ENCODE results near the gene RCSD1.
"Not testable (repeated sequence)": the region's sequence is repeated elsewhere in the genome, so short reads cannot be mapped to it uniquely, and the experiment has no call there.

RCSD1 gene

GRCh38 chr1:167605576-167605975 is 24.5 kb upstream of the RCSD1 start:
- Histone ChIP-seq H3K9me3 (ENCODE audit: control insufficient read depth, insufficient read depth, low read length) (peaks cover 22% of the 10 kb centered on the region), H4K20me1 (ENCODE audit: control insufficient read depth, insufficient read depth, low read depth, low read length) (no peaks in the 10 kb centered on the region), H3K27me3 (ENCODE audit: control insufficient read depth, low read length) (no peaks in the 10 kb centered on the region), H3K4me3 (ENCODE audit: low read length) (no peak overlapping the region), H3K9me2 (replicated peaks; ENCODE audit: control insufficient read depth, low read length) (no peaks in the 10 kb centered on the region), H3K36me3 (ENCODE audit: control insufficient read depth, low read length) (peaks cover 10% of the 10 kb centered on the region), H3K4me1 (ENCODE audit: control insufficient read depth, low read length) (peaks cover 28% of the 10 kb centered on the region), H3K4me2 (ENCODE audit: low read length) (no peak overlapping the region), H3K79me2 (ENCODE audit: control insufficient read depth, low read length) (0 out of 2 replicates have a peak, but pooled peaks cover 2% of the 10 kb centered on the region), H3F3A (ENCODE audit: control insufficient read depth, insufficient read depth) (no peaks in the 10 kb centered on the region), H3K27ac (ENCODE audit: low read depth, low read length) (no peak overlapping the region)
- TF ChIP-seq CTCF (IDR thresholded peaks at IDR 0.05; ENCODE audit: low read depth, low read length, poor library complexity, severe bottlenecking) (no peak), EZH2phosphoT487 (IDR thresholded peaks at IDR 0.05; ENCODE audit: borderline replicate concordance, low read length) (no peak)

GRCh38 chr1:167611983-167612382 is 18.0 kb upstream of the RCSD1 start:
- Histone ChIP-seq H3K4me3 (ENCODE audit: low read length) (no peak overlapping the region), H3K9me2 (replicated peaks; ENCODE audit: control insufficient read depth, low read length) (no peaks in the 10 kb centered on the region), H3F3A (ENCODE audit: control insufficient read depth, insufficient read depth) (peaks cover 32% of the 10 kb centered on the region), H3K36me3 (ENCODE audit: control insufficient read depth, low read length) (peaks cover 28% of the 10 kb centered on the region), H3K27ac (ENCODE audit: low read depth, low read length) (no peak overlapping the region), H4K20me1 (ENCODE audit: control insufficient read depth, insufficient read depth, low read depth, low read length) (no peaks in the 10 kb centered on the region), H3K79me2 (ENCODE audit: control insufficient read depth, low read length) (peaks cover 21% of the 10 kb centered on the region), H3K4me1 (ENCODE audit: control insufficient read depth, low read length) (peaks cover 53% of the 10 kb centered on the region), H3K4me2 (ENCODE audit: low read length) (peak overlapping the region; percentile 22), H3K27me3 (ENCODE audit: control insufficient read depth, low read length) (no peaks in the 10 kb centered on the region), H3K9me3 (ENCODE audit: control insufficient read depth, insufficient read depth, low read length) (peaks cover 34% of the 10 kb centered on the region)
- TF ChIP-seq EZH2phosphoT487 (IDR thresholded peaks at IDR 0.05; ENCODE audit: borderline replicate concordance, low read length) (no peak), CTCF (IDR thresholded peaks at IDR 0.05; ENCODE audit: low read depth, low read length, poor library complexity, severe bottlenecking) (no peak)

- H3K4me1 ChIP-seq (ENCODE audit: control insufficient read depth, low read length), result peaks cover 61% of the 10 kb centered on the region
- peaks cover 26% of the 10 kb centered on the region for H3K9me3 ChIP-seq (ENCODE audit: control insufficient read depth, insufficient read depth, low read length)
- peak overlapping the region; percentile 22 for H3K4me2 ChIP-seq (ENCODE audit: low read length)
- H3K9me2 ChIP-seq (replicated peaks; ENCODE audit: control insufficient read depth, low read length), result no peaks in the 10 kb centered on the region
- H3K79me2 ChIP-seq (ENCODE audit: control insufficient read depth, low read length), result peaks cover 21% of the 10 kb centered on the region
- H3K4me3 ChIP-seq (ENCODE audit: low read length), result no peak overlapping the region
- peak overlapping the region; percentile 31 for H3K27ac ChIP-seq (ENCODE audit: low read depth, low read length)
- H3F3A ChIP-seq (ENCODE audit: control insufficient read depth, insufficient read depth), result peaks cover 36% of the 10 kb centered on the region
- no peaks in the 10 kb centered on the region for H3K27me3 ChIP-seq (ENCODE audit: control insufficient read depth, low read length)
- TF ChIP-seq EZH2phosphoT487 (IDR thresholded peaks at IDR 0.05; ENCODE audit: borderline replicate concordance, low read length) (no peak), CTCF (IDR thresholded peaks at IDR 0.05; ENCODE audit: low read depth, low read length, poor library complexity, severe bottlenecking) (no peak)
- H4K20me1 ChIP-seq (ENCODE audit: control insufficient read depth, insufficient read depth, low read depth, low read length), result no peaks in the 10 kb centered on the region
- peaks cover 28% of the 10 kb centered on the region for H3K36me3 ChIP-seq (ENCODE audit: control insufficient read depth, low read length)
Measured at GRCh38 chr1:167612587-167613385, 17.2 kb upstream of the RCSD1 start.

DNA sequence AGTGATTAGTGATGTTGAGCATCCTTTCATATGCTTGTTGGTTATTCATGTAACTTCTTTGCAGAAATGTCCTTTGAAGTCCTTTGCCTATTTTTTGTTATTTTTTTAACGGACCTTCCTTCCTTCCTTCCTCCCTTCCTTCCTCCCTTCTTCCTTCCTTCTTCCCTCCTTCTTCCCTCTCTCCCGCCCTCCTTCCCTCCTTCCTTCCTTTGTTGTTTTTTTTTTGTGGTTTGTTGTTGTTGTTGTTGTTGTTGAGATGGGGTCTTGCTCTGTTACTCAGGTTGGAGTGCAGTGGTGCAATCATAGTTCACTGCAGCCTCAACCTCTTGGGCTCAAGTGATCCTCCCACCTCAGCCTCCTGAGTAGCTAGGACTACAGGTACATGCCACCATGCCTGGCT is 16.0 kb upstream of the RCSD1 start:
- H3K27ac ChIP-seq (ENCODE audit: low read depth, low read length), result peak overlapping the region; percentile 26
- peaks cover 73% of the 10 kb centered on the region for H3K4me1 ChIP-seq (ENCODE audit: control insufficient read depth, low read length)
- 0 out of 2 replicates have a peak overlapping the region, but pooled peaks have one; percentile 8 for H3K4me3 ChIP-seq (ENCODE audit: low read length)
- H3K9me2 ChIP-seq (replicated peaks; ENCODE audit: control insufficient read depth, low read length); H4K20me1 ChIP-seq (ENCODE audit: control insufficient read depth, insufficient read depth, low read depth, low read length); H3K27me3 ChIP-seq (ENCODE audit: control insufficient read depth, low read length): not testable (repeated sequence)
- peaks cover 30% of the 10 kb centered on the region for H3K36me3 ChIP-seq (ENCODE audit: control insufficient read depth, low read length)
- H3K4me2 ChIP-seq (ENCODE audit: low read length), result peak overlapping the region; percentile 34
- peaks cover 19% of the 10 kb centered on the region for H3K9me3 ChIP-seq (ENCODE audit: control insufficient read depth, insufficient read depth, low read length)
- peaks cover 21% of the 10 kb centered on the region for H3K79me2 ChIP-seq (ENCODE audit: control insufficient read depth, low read length)
- peaks cover 48% of the 10 kb centered on the region for H3F3A ChIP-seq (ENCODE audit: control insufficient read depth, insufficient read depth)

All from DOHH2 (cell line).